ENCODE data around the gene CA10. TPM values are rescaled to one million over a fixed set of nuclear protein-coding genes. Genes with fewer than 3 reads are reported as not detected.

CA10 gene
- total RNA-seq, 1 experiment from 2014 or later: not detected

- ChIA-PET POLR2A (ENCODE audit: unreplicated experiment) (no interaction called here), CTCF (no interaction called here)
- no peak overlapping the region for H2AFZ ChIP-seq
- H3K9me2 ChIP-seq (ENCODE audit: insufficient read depth): no peaks in the 10 kb centered on the region
- no peaks in the 10 kb centered on the region for H3K4me1 ChIP-seq (replicated peaks; ENCODE audit: insufficient read depth)
- H3K4me3 ChIP-seq: no peak overlapping the region
- no peaks in the 10 kb centered on the region for H4K20me1 ChIP-seq (ENCODE audit: insufficient read depth)
- intact Hi-C loops (cut with micrococcal nuclease; ENCODE audit: unreplicated experiment): no loop called here
- H3K4me2 ChIP-seq: no peak overlapping the region
- DNase-seq: no peak
- H3K79me2 ChIP-seq (ENCODE audit: low read depth): no peaks in the 10 kb centered on the region
- TF ChIP-seq EZH2 (IDR thresholded peaks at IDR 0.05; ENCODE audit: low read depth) (no peak), CTCF (conservative IDR thresholded peaks at IDR 0.05) (no peak)
- no peaks in the 10 kb centered on the region for H3K27me3 ChIP-seq (ENCODE audit: insufficient read depth, low read depth)
- H3K27ac ChIP-seq: no peak overlapping the region
- no TSS peak for BruUV-seq (replicated peaks)
- H3K9me3 ChIP-seq (ENCODE audit: insufficient read depth, low read depth): 0 out of 2 replicates have a peak, but pooled peaks cover 3% of the 10 kb centered on the region
- H3K36me3 ChIP-seq (ENCODE audit: low read depth): no peaks in the 10 kb centered on the region
- no peaks in the 10 kb centered on the region for H3F3A ChIP-seq (ENCODE audit: insufficient read depth, low read depth)
Observed at GRCh38 chr17:52064791-52065211, 93.7 kb downstream of the CA10 start.

- Histone ChIP-seq H3K79me2 (ENCODE audit: low read depth) (no peaks in the 10 kb centered on the region), H3K4me2 (no peak overlapping the region), H4K20me1 (ENCODE audit: insufficient read depth) (no peaks in the 10 kb centered on the region), H3K36me3 (ENCODE audit: low read depth) (no peaks in the 10 kb centered on the region), H3K27me3 (ENCODE audit: insufficient read depth, low read depth) (no peaks in the 10 kb centered on the region; the same call in 1 of the 2 replicates), H3K27ac (no peak overlapping the region), H3K9me2 (ENCODE audit: insufficient read depth) (no peaks in the 10 kb centered on the region), H2AFZ (no peak overlapping the region), H3K9me3 (ENCODE audit: insufficient read depth, low read depth) (no peaks in the 10 kb centered on the region), H3F3A (ENCODE audit: insufficient read depth, low read depth) (no peaks in the 10 kb centered on the region), H3K4me1 (replicated peaks; ENCODE audit: insufficient read depth) (no peaks in the 10 kb centered on the region), H3K4me3 (no peak overlapping the region)
- no peak for DNase-seq
- BruUV-seq (replicated peaks): no TSS peak
- ChIA-PET POLR2A (ENCODE audit: unreplicated experiment) (no interaction called here), CTCF (no interaction called here)
- intact Hi-C loops (cut with micrococcal nuclease; ENCODE audit: unreplicated experiment): no loop called here
- TF ChIP-seq EZH2 (IDR thresholded peaks at IDR 0.05; ENCODE audit: low read depth) (no peak), CTCF (conservative IDR thresholded peaks at IDR 0.05) (no peak)
Observed at GRCh38 chr17:52049496-52049895, 109.0 kb downstream of the CA10 start.

- Histone ChIP-seq H3K9me2 (ENCODE audit: insufficient read depth) (no peaks in the 10 kb centered on the region), H3K4me1 (replicated peaks; ENCODE audit: insufficient read depth) (no peaks in the 10 kb centered on the region), H4K20me1 (ENCODE audit: insufficient read depth) (no peaks in the 10 kb centered on the region), H3F3A (ENCODE audit: insufficient read depth, low read depth) (no peaks in the 10 kb centered on the region), H3K4me2 (no peak overlapping the region), H2AFZ (no peak overlapping the region), H3K27ac (no peak overlapping the region), H3K79me2 (ENCODE audit: low read depth) (no peaks in the 10 kb centered on the region), H3K4me3 (no peak overlapping the region), H3K36me3 (ENCODE audit: low read depth) (no peaks in the 10 kb centered on the region), H3K9me3 (ENCODE audit: insufficient read depth, low read depth) (no peaks in the 10 kb centered on the region), H3K27me3 (ENCODE audit: insufficient read depth, low read depth) (no peaks in the 10 kb centered on the region; the same call in 1 of the 2 replicates)
- intact Hi-C loops (cut with micrococcal nuclease; ENCODE audit: unreplicated experiment): no loop called here
- CTCF ChIA-PET: no interaction called here
- POLR2A ChIA-PET (ENCODE audit: unreplicated experiment): no interaction called here
- no peak for TF ChIP-seq CTCF (conservative IDR thresholded peaks at IDR 0.05)
- TF ChIP-seq EZH2 (IDR thresholded peaks at IDR 0.05; ENCODE audit: low read depth): no peak
- no TSS peak for BruUV-seq (replicated peaks)
- DNase-seq: no peak
Observed at GRCh38 chr17:52049051-52049450, 109.5 kb downstream of the CA10 start.

All from PC-9 (cell line).